GM15510 (cell line): ENCODE data around the gene FBXW4.

Experiments
- POLR2A ChIP-seq: IDR thresholded peaks from 3 replicates; pipeline ENCODE4 v1.6.1; 2011; ENCODE audit warnings: borderline replicate concordance; ENCODE audit not compliant: insufficient read length; ENCODE audit errors: extremely low read depth

The FBXW4 gene

GRCh38 chr10:101712997-101713396, 18.0 kb upstream of the FBXW4 start:
- TF ChIP-seq POLR2A, result no peak

- no peak for TF ChIP-seq POLR2A
Observed at GRCh38 chr10:101710793-101711192, 15.8 kb upstream of the FBXW4 start.

GRCh38 chr10:101710059-101710695, 15.2 kb upstream of the FBXW4 start:
- TF ChIP-seq POLR2A, result no peak

- no peak for TF ChIP-seq POLR2A
Observed at GRCh38 chr10:101709359-101710058, 14.5 kb upstream of the FBXW4 start.

GRCh38 chr10:101708870-101709269, 13.9 kb upstream of the FBXW4 start:
- no peak for TF ChIP-seq POLR2A

GRCh38 chr10:101708073-101708472, 13.1 kb upstream of the FBXW4 start:
- no peak for TF ChIP-seq POLR2A

- no peak for TF ChIP-seq POLR2A
Observed at GRCh38 chr10:101704331-101704730, 9.4 kb upstream of the FBXW4 start.

- TF ChIP-seq POLR2A, result no peak
Observed at GRCh38 chr10:101696632-101697031, 1.7 kb upstream of the FBXW4 start.

- TF ChIP-seq POLR2A, result no peak
Observed at GRCh38 chr10:101695404-101695890, 477 bp upstream of the FBXW4 start.

- TF ChIP-seq POLR2A, result peak; percentile 71
Observed at GRCh38 chr10:101693978-101694673, 844 bp downstream of the FBXW4 start.

- TF ChIP-seq POLR2A, result no peak
Observed at GRCh38 chr10:101693651-101693977, 1.4 kb downstream of the FBXW4 start.

- no peak for TF ChIP-seq POLR2A
Observed at GRCh38 chr10:101691081-101691480, 3.9 kb downstream of the FBXW4 start.

GRCh38 chr10:101690461-101690860, 4.5 kb downstream of the FBXW4 start:
- TF ChIP-seq POLR2A, result no peak

GRCh38 chr10:101687071-101687658, 7.8 kb downstream of the FBXW4 start:
- no peak for TF ChIP-seq POLR2A
